Stimulated activated naive CD4-positive, alpha-beta T cell treated with Interleukin-2 at 50 U/mL for 16 hours (primary cell): ENCODE data around the gene SETD5.

Experiments
- DNase-seq: peaks from one replicate; lab custom pipeline; 2025; lab: John Stamatoyannopoulos, UW

SETD5 gene

GRCh38 chr3:9408546-9408945 lies 11.1 kb downstream of the SETD5 start:
- no peak for DNase-seq

GRCh38 chr3:9409981-9410854 lies 12.8 kb downstream of the SETD5 start:
- no peak for DNase-seq

GRCh38 chr3:9411302-9411701 lies 13.9 kb downstream of the SETD5 start:
- no peak for DNase-seq

- DNase-seq = no peak
Observed at GRCh38 chr3:9412293-9412692, 14.9 kb downstream of the SETD5 start.

GRCh38 chr3:9414826-9415225 lies 17.4 kb downstream of the SETD5 start:
- no peak for DNase-seq

GRCh38 chr3:9415485-9416138 lies 18.2 kb downstream of the SETD5 start:
- no peak for DNase-seq

GRCh38 chr3:9416139-9416780 lies 18.8 kb downstream of the SETD5 start:
- no peak for DNase-seq

GRCh38 chr3:9420850-9421549 lies 23.6 kb downstream of the SETD5 start:
- DNase-seq = no peak

- DNase-seq = no peak
Observed at GRCh38 chr3:9422712-9423424, 25.5 kb downstream of the SETD5 start.

- no peak for DNase-seq
Observed at GRCh38 chr3:9428411-9428810, 31.0 kb downstream of the SETD5 start.

GRCh38 chr3:9430733-9431132 lies 33.3 kb downstream of the SETD5 start:
- no peak for DNase-seq

- DNase-seq = no peak
Observed at GRCh38 chr3:9433627-9434521, 36.5 kb downstream of the SETD5 start.

- no peak for DNase-seq
Observed at GRCh38 chr3:9435316-9435715, 37.9 kb downstream of the SETD5 start.

- no peak for DNase-seq
Observed at GRCh38 chr3:9439331-9439730, 41.9 kb downstream of the SETD5 start.

- DNase-seq = no peak
Observed at GRCh38 chr3:9441501-9442221, 44.2 kb downstream of the SETD5 start.

GRCh38 chr3:9448071-9448470 lies 50.7 kb downstream of the SETD5 start:
- DNase-seq = no peak

GRCh38 chr3:9448643-9449042 lies 51.2 kb downstream of the SETD5 start:
- DNase-seq = no peak

GRCh38 chr3:9450126-9450525 lies 52.7 kb downstream of the SETD5 start:
- no peak for DNase-seq

- no peak for DNase-seq
Observed at GRCh38 chr3:9450991-9451390, 53.6 kb downstream of the SETD5 start.

GRCh38 chr3:9452417-9452816 lies 55.0 kb downstream of the SETD5 start:
- no peak for DNase-seq
